HCT116 (cell line): Measurements from ENCODE around the gene TPO. TPM values are rescaled to one million over a fixed set of nuclear protein-coding genes. Genes with fewer than 3 reads are reported as not detected.

Source experiments
- ATAC-seq: fragments of 200-7000 bp; cut with Tn5 transposase; 2 replicates; pipeline ENCODE4 v1.9.1; 2020; ENCODE audit warnings: mild to moderate bottlenecking, moderate library complexity
- BruUV-seq: library from RNA; stranded (reverse); fragments of 400-500 nt; replicated peaks from 2 replicates; lab custom pipeline; 2021; lab: Mats Ljungman, UMichigan
- CTCF ChIA-PET: fragments of 300-600 bp; sonication (Branson Sonifier 250); formaldehyde crosslinking; loops from one replicate; lab custom pipeline; 2021; ENCODE audit warnings: antibody characterized with exemption; lab: Charles Lee
- POLR2A ChIA-PET: fragments of 300-600, 350-600 bp; sonication (Branson Sonifier 250); formaldehyde crosslinking; loops from one replicate; lab custom pipeline; 2021; ENCODE audit warnings: antibody characterized with exemption; lab: Charles Lee
- RAD21 ChIA-PET, 2 experiments: fragments of 300-600 bp; sonication (Branson Sonifier 250); formaldehyde crosslinking; loops; one replicate each; lab custom pipeline; 2023; ENCODE audit warnings: low total read pairs in 2 of 2; ENCODE audit not compliant: uncharacterized antibody in 2 of 2, unreplicated experiment in 2 of 2, low non-redundant PET in 1 of 2; lab: Charles Lee
- DNase-seq: peaks from one replicate; pipeline ENCODE4 v3.0.0-alpha.2; 2010; ENCODE audit warnings: low read depth, low spot score
- H2AFZ ChIP-seq: fragments of 200-600 bp; shearing (Covaris generic), sonication (generic); 2 replicates; pipeline ENCODE4 v1.6.1; 2017; ENCODE audit warnings: low read depth, mixed run types, mixed read lengths, antibody characterized with exemption, low read length; ENCODE audit not compliant: poor library complexity, severe bottlenecking
- H3K27ac ChIP-seq: 2 replicates; pipeline ENCODE4 v1.5.1; 2012; ENCODE audit warnings: low read depth, low read length
- H3K27me3 ChIP-seq: fragments of 200-600 bp; sonication (generic); 2 replicates; pipeline ENCODE4 v1.6.1; 2016; ENCODE audit warnings: mixed run types, low read length, mixed read lengths; ENCODE audit not compliant: insufficient read depth
- H3K36me3 ChIP-seq, 2 experiments: fragments of 200-500 bp in 1 of 2; fragments of 200-600 bp in 1 of 2; sonication (Bioruptor generic) in 1 of 2; sonication (generic) in 1 of 2; 2 replicates each; pipeline versions ENCODE4 v1.5.1 to v1.6.1; 2014 to 2016; ENCODE audit warnings: low read length in 2 of 2, inconsistent platforms in 1 of 2, mixed read lengths in 1 of 2, mixed run types in 1 of 2; ENCODE audit not compliant: insufficient read depth in 2 of 2, control insufficient read depth in 1 of 2
- H3K4me1 ChIP-seq, 2 experiments: fragments of 200-600 bp in 1 of 2; sonication (generic) in 1 of 2; 2 replicates each; pipeline versions ENCODE4 v1.5.1 to v1.6.1; 2012 to 2017; ENCODE audit warnings: low read length in 2 of 2, inconsistent platforms in 1 of 2, mild to moderate bottlenecking in 1 of 2, mixed read lengths in 1 of 2, mixed run types in 1 of 2, moderate library complexity in 1 of 2; ENCODE audit not compliant: insufficient read depth in 2 of 2, control insufficient read depth in 1 of 2
- H3K4me2 ChIP-seq: fragments of 200-600 bp; sonication (generic); 2 replicates; pipeline ENCODE4 v1.6.1; 2017; ENCODE audit warnings: mixed run types, low read length, mixed read lengths
- H3K4me3 ChIP-seq, 2 experiments: fragments of 200-600 bp in 1 of 2; sonication (generic) in 1 of 2; replicated peaks in 1 of 2; 2 replicates each; pipeline ENCODE4 v1.5.1; 2011 to 2016; ENCODE audit warnings: low read length in 2 of 2, control low read depth in 1 of 2, low read depth in 1 of 2, mild to moderate bottlenecking in 1 of 2, mixed read lengths in 1 of 2, mixed run types in 1 of 2
- H3K79me2 ChIP-seq: fragments of 200-600 bp; sonication (generic); 2 replicates; pipeline ENCODE4 v1.6.1; 2017; ENCODE audit warnings: mild to moderate bottlenecking, mixed run types, low read length, moderate library complexity, mixed read lengths; ENCODE audit not compliant: insufficient read depth
- H3K9ac ChIP-seq: fragments of 200-600 bp; sonication (generic); 2 replicates; pipeline ENCODE4 v1.6.1; 2016; ENCODE audit warnings: low read length, mixed read lengths
- H3K9me2 ChIP-seq: fragments of 200-600 bp; sonication (generic), shearing (Covaris generic); 2 replicates; pipeline ENCODE4 v1.6.1; 2017; ENCODE audit warnings: mixed run types, mild to moderate bottlenecking, moderate library complexity; ENCODE audit not compliant: insufficient read depth
- H3K9me3 ChIP-seq, 2 experiments: fragments of 200-500 bp in 1 of 2; fragments of 200-600 bp in 1 of 2; sonication (Bioruptor generic) in 1 of 2; sonication (generic) in 1 of 2; 2 replicates each; pipeline ENCODE4 v1.6.1; 2014 to 2017; ENCODE audit warnings: low read length in 2 of 2, mixed read lengths in 2 of 2, inconsistent platforms in 1 of 2, low read depth in 1 of 2, mild to moderate bottlenecking in 1 of 2, mixed run types in 1 of 2, moderate library complexity in 1 of 2; ENCODE audit not compliant: control insufficient read depth in 1 of 2, insufficient read depth in 1 of 2
- H4K20me1 ChIP-seq: fragments of 200-600 bp; sonication (generic), shearing (Covaris generic); 2 replicates; pipeline ENCODE4 v1.6.1; 2017; ENCODE audit warnings: mixed run types, mild to moderate bottlenecking, moderate library complexity; ENCODE audit not compliant: insufficient read depth
- ATF3 ChIP-seq: IDR thresholded peaks from 2 replicates; pipeline ENCODE4 v1.6.1; 2012
- CTCF ChIP-seq, 3 experiments: fragments of 200-600 bp in 1 of 3; sonication (generic) in 1 of 3; IDR thresholded peaks in 2 of 3; conservative IDR thresholded peaks in 1 of 3; 2 replicates each; pipeline ENCODE4 v1.5.1; 2012 to 2017; ENCODE audit warnings: low read depth in 2 of 3, low read length in 2 of 3, antibody characterized with exemption in 1 of 3, borderline replicate concordance in 1 of 3, control low read depth in 1 of 3, mild to moderate bottlenecking in 1 of 3, mixed read lengths in 1 of 3, mixed run types in 1 of 3, moderate library complexity in 1 of 3; ENCODE audit not compliant: insufficient read depth in 1 of 3
- EZH2 ChIP-seq: fragments of 200-600 bp; sonication (generic); IDR thresholded peaks from 2 replicates; pipeline ENCODE4 v1.6.1; 2017; ENCODE audit warnings: antibody characterized with exemption, mixed run types
- JUND ChIP-seq: IDR thresholded peaks from 2 replicates; pipeline ENCODE4 v1.6.1; 2012
- POLR2A ChIP-seq: IDR thresholded peaks from 2 replicates; pipeline ENCODE4 v1.7.0; 2011; ENCODE audit warnings: borderline replicate concordance; ENCODE audit not compliant: insufficient read depth, insufficient read length; ENCODE audit errors: extremely low read depth
- SP1 ChIP-seq: IDR thresholded peaks from 2 replicates; pipeline ENCODE4 v1.6.1; 2012; ENCODE audit warnings: low read depth
- TCF7L2 ChIP-seq: IDR thresholded peaks from 2 replicates; pipeline ENCODE4 v1.7.0; 2011; ENCODE audit warnings: borderline replicate concordance, inconsistent platforms; ENCODE audit not compliant: insufficient read depth, insufficient read length; ENCODE audit errors: extremely low read depth
- YY1 ChIP-seq: IDR thresholded peaks from 2 replicates; pipeline ENCODE4 v1.6.1; 2011; ENCODE audit warnings: low read length, low read depth, moderate library complexity, mild to moderate bottlenecking; ENCODE audit not compliant: insufficient replicate concordance; ENCODE audit errors: extremely low read depth
- intact Hi-C: fragments of 100-400 bp; cut with micrococcal nuclease; formaldehyde crosslinking; loops from 2 replicates; pipeline ENCODE4 v1.10.0; 2022
- total RNA-seq: library from RNA; stranded (reverse); gene quantifications from one replicate; pipeline ENCODE4 v1.2.1, GENCODE V29; 2021; ENCODE audit not compliant: unreplicated experiment

Gene TPO
- total RNA-seq, 1 experiment from 2014 or later: not detected

GRCh38 chr2:1451422-1451821, 38.2 kb downstream of the TPO start:
- no peaks in the 10 kb centered on the region for H3K4me1 ChIP-seq
- H3K36me3 ChIP-seq: no peaks in the 10 kb centered on the region
- BruUV-seq: no TSS peak
- H3K9ac ChIP-seq: no peak overlapping the region
- TF ChIP-seq SP1: no peak
- TF ChIP-seq CTCF (IDR thresholded peaks at IDR 0.05 in 2 of 3, conservative IDR thresholded peaks at IDR 0.05 in 1 of 3; ENCODE audit: borderline replicate concordance in 1 of 3, insufficient read depth in 1 of 3, low read depth in 2 of 3, low read length in 2 of 3): no peak
- no peak for TF ChIP-seq ATF3
- intact Hi-C loops: no loop called here
- ChIA-PET POLR2A (no interaction called here), RAD21 (no interaction called here), CTCF (no interaction called here)
- no peaks in the 10 kb centered on the region for H4K20me1 ChIP-seq
- H3K27ac ChIP-seq: no peak overlapping the region
- DNase-seq (no peak), ATAC-seq (no peak)
- peaks cover 20% of the 10 kb centered on the region for H3K27me3 ChIP-seq
- no peak overlapping the region for H3K4me3 ChIP-seq
- no peaks in the 10 kb centered on the region for H3K9me3 ChIP-seq
- H3K79me2 ChIP-seq: no peaks in the 10 kb centered on the region
- no peak overlapping the region for H3K4me2 ChIP-seq
- no peak overlapping the region for H2AFZ ChIP-seq
- H3K9me2 ChIP-seq: no peaks in the 10 kb centered on the region

- no peaks in the 10 kb centered on the region for H3K9me2 ChIP-seq
- no peak overlapping the region for H3K27ac ChIP-seq
- no TSS peak for BruUV-seq
- H3K4me2 ChIP-seq: no peak overlapping the region
- POLR2A ChIA-PET: no interaction called here
- no peaks in the 10 kb centered on the region for H3K9me3 ChIP-seq
- intact Hi-C loops: no loop called here
- H2AFZ ChIP-seq: no peak overlapping the region
- RAD21 ChIA-PET: no interaction called here
- no peak for DNase-seq
- TF ChIP-seq YY1: no peak
- no peak for TF ChIP-seq TCF7L2
- TF ChIP-seq EZH2: no peak
- no peak for TF ChIP-seq JUND
- no peak for TF ChIP-seq POLR2A
- no peak for ATAC-seq
- H3K4me3 ChIP-seq: no peak overlapping the region
- peaks cover 17% of the 10 kb centered on the region; the same call in 1 of the 2 replicates for H3K27me3 ChIP-seq
- H3K9ac ChIP-seq: no peak overlapping the region
- CTCF ChIA-PET: no interaction called here
- H3K4me1 ChIP-seq: no peaks in the 10 kb centered on the region
- H3K79me2 ChIP-seq: no peaks in the 10 kb centered on the region
- H4K20me1 ChIP-seq: no peaks in the 10 kb centered on the region
- no peaks in the 10 kb centered on the region for H3K36me3 ChIP-seq
Measured at GRCh38 chr2:1453561-1453960, 40.3 kb downstream of the TPO start.
